ENCODE data around the gene ARL9. TPM values are rescaled to one million over a fixed set of nuclear protein-coding genes. Genes with fewer than 3 reads are reported as not detected.
A peak's percentile ranks its signal among the peaks of the same experiment; 100 is the strongest.

ARL9 gene
- total RNA-seq, 1 donor from 2014 or later, result not detected

GRCh38 chr4:56531823-56532222 is 26.2 kb downstream of the ARL9 start:
- H3K4me3 ChIP-seq, result no peak overlapping the region
- H3K27me3 ChIP-seq, result peaks cover 13% of the 10 kb centered on the region
- DNase-seq, result no peak
- intact Hi-C loops (cut with DNase I), result no loop called here
- no peak overlapping the region for H3K27ac ChIP-seq
- no peak for TF ChIP-seq CTCF (IDR thresholded peaks at IDR 0.05)
- ATAC-seq, result no peak
- H3K36me3 ChIP-seq, result no peaks in the 10 kb centered on the region
- no peaks in the 10 kb centered on the region for H3K9me3 ChIP-seq
- no peaks in the 10 kb centered on the region for H3K4me1 ChIP-seq

GRCh38 chr4:56532239-56532638 is 26.6 kb downstream of the ARL9 start:
- no peak for ATAC-seq
- DNase-seq, result no peak
- no peaks in the 10 kb centered on the region for H3K9me3 ChIP-seq
- H3K4me3 ChIP-seq, result no peak overlapping the region
- no peaks in the 10 kb centered on the region for H3K4me1 ChIP-seq
- no peak for TF ChIP-seq CTCF (IDR thresholded peaks at IDR 0.05)
- no peaks in the 10 kb centered on the region for H3K36me3 ChIP-seq
- H3K27ac ChIP-seq, result no peak overlapping the region
- peaks cover 13% of the 10 kb centered on the region for H3K27me3 ChIP-seq
- intact Hi-C loops (cut with DNase I), result no loop called here

GRCh38 chr4:56535915-56536314 is 30.3 kb downstream of the ARL9 start:
- H3K36me3 ChIP-seq, result no peaks in the 10 kb centered on the region
- intact Hi-C loops (cut with DNase I), result no loop called here
- ATAC-seq (no peak), DNase-seq (no peak)
- no peak overlapping the region for H3K4me3 ChIP-seq
- no peak overlapping the region for H3K27ac ChIP-seq
- no peaks in the 10 kb centered on the region for H3K9me3 ChIP-seq
- peaks cover 13% of the 10 kb centered on the region for H3K27me3 ChIP-seq
- TF ChIP-seq CTCF (IDR thresholded peaks at IDR 0.05), result no peak
- H3K4me1 ChIP-seq, result no peaks in the 10 kb centered on the region

GRCh38 chr4:56537147-56537546 is 31.6 kb downstream of the ARL9 start:
- H3K27me3 ChIP-seq, result peaks cover 13% of the 10 kb centered on the region
- no peak overlapping the region for H3K4me3 ChIP-seq
- H3K27ac ChIP-seq, result no peak overlapping the region
- intact Hi-C loops (cut with DNase I), result no loop called here
- ATAC-seq (no peak), DNase-seq (no peak)
- no peaks in the 10 kb centered on the region for H3K9me3 ChIP-seq
- H3K36me3 ChIP-seq, result no peaks in the 10 kb centered on the region
- no peak for TF ChIP-seq CTCF (IDR thresholded peaks at IDR 0.05)
- H3K4me1 ChIP-seq, result no peaks in the 10 kb centered on the region

GRCh38 chr4:56540826-56541225 is 35.2 kb downstream of the ARL9 start:
- no peaks in the 10 kb centered on the region for H3K36me3 ChIP-seq
- no peaks in the 10 kb centered on the region for H3K9me3 ChIP-seq
- no peaks in the 10 kb centered on the region for H3K27me3 ChIP-seq
- intact Hi-C loops (cut with DNase I), result no loop called here
- no peak overlapping the region for H3K27ac ChIP-seq
- DNase-seq (no peak), ATAC-seq (no peak)
- no peaks in the 10 kb centered on the region for H3K4me1 ChIP-seq
- no peak overlapping the region for H3K4me3 ChIP-seq
- no peak for TF ChIP-seq CTCF (IDR thresholded peaks at IDR 0.05)

GRCh38 chr4:56544573-56545131 is 39.1 kb downstream of the ARL9 start:
- H3K9me3 ChIP-seq, result no peaks in the 10 kb centered on the region
- no peaks in the 10 kb centered on the region for H3K4me1 ChIP-seq
- H3K27ac ChIP-seq, result no peak overlapping the region
- no peaks in the 10 kb centered on the region for H3K27me3 ChIP-seq
- DNase-seq (peak; percentile 93), ATAC-seq (peak; percentile 100)
- H3K36me3 ChIP-seq, result no peaks in the 10 kb centered on the region
- H3K4me3 ChIP-seq, result peak overlapping the region; percentile 43
- TF ChIP-seq CTCF (IDR thresholded peaks at IDR 0.05), result peak; percentile 100
- intact Hi-C loops (cut with DNase I), result no loop called here
